OCI-LY3 (cell line): Measurements from ENCODE around the gene CEP112.

ENCODE experiments used
- CTCF ChIP-seq: fragments of 200-600, 300-600 bp; sonication (generic); IDR thresholded peaks from 2 replicates; pipeline ENCODE4 v1.5.1; 2014; ENCODE audit warnings: antibody characterized with exemption, low read length, low read depth
- EZH2phosphoT487 ChIP-seq: fragments of 200-600 bp; shearing (Covaris generic); IDR thresholded peaks from 2 replicates; pipeline ENCODE4 v1.6.1; 2018; ENCODE audit warnings: antibody characterized with exemption, mixed run types, low read depth

GRCh38 chr17:65967372-65967771, 224.6 kb downstream of the CEP112 start:
- no peak for TF ChIP-seq CTCF
- TF ChIP-seq EZH2phosphoT487: no peak
